GM12892 (cell line): Measurements from ENCODE around the gene LAMB3.

ENCODE experiments used
- POLR2A ChIP-seq: IDR thresholded peaks from 2 replicates; pipeline ENCODE4 v1.6.1; 2011; ENCODE audit warnings: low read depth, low read length, control low read depth
- POLR2AphosphoS5 ChIP-seq: IDR thresholded peaks from 2 replicates; pipeline ENCODE4 v1.6.1; 2011; ENCODE audit warnings: low read depth, low read length, control low read depth
- TAF1 ChIP-seq: IDR thresholded peaks from 2 replicates; pipeline ENCODE4 v1.6.1; 2011; ENCODE audit warnings: low read depth, mild to moderate bottlenecking, control low read depth, low read length, borderline replicate concordance

DNA sequence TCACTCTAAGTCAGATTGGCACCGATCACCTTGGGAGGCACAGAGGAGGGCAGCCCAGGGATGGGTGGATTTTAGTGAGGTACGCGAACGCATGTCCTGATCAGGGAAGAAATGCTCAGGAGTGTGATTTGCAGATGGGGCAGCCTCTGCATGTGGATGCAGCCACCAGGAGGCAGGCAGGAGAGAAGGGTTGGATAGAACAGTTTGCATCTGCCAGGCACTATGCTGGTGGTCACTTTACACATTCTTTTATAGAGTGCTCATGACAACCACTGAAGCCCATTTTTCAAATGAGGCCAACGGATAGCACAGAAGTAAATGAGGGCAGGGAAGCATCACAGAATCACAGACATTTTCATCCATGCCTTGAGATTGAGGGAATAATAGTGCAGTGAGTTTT, 5.7 kb downstream of the LAMB3 start:
- no peak for TF ChIP-seq POLR2AphosphoS5
- no peak for TF ChIP-seq POLR2A
- TF ChIP-seq TAF1, result no peak
